Stimulated activated CD8-positive, alpha-beta memory T cell treated with anti-CD3 and anti-CD28 coated beads, Interleukin-15, amount 100 ng/mL, for 1 hour (primary cell): ENCODE data around the gene CAPZA1.

Experiments
- DNase-seq: peaks from one replicate; pipeline ENCODE4 v3.0.0-alpha.2; 2020; ENCODE audit warnings: low read depth

CAPZA1 gene

GRCh38 chr1:112677501-112677900, 57.9 kb downstream of the CAPZA1 start:
- no peak for DNase-seq

- DNase-seq = no peak
These were observed 59.0 kb downstream of the CAPZA1 start for GRCh38 chr1:112678605-112679004.

GRCh38 chr1:112685913-112686312, 66.3 kb downstream of the CAPZA1 start:
- DNase-seq = no peak

GRCh38 chr1:112686417-112686816, 66.8 kb downstream of the CAPZA1 start:
- DNase-seq = no peak

- DNase-seq = no peak
These were observed 67.2 kb downstream of the CAPZA1 start for GRCh38 chr1:112686835-112687234.

- no peak for DNase-seq
These were observed 67.7 kb downstream of the CAPZA1 start for GRCh38 chr1:112687361-112687760.

GRCh38 chr1:112687785-112688496, 68.3 kb downstream of the CAPZA1 start:
- DNase-seq = no peak

GRCh38 chr1:112688781-112689193, 69.2 kb downstream of the CAPZA1 start:
- DNase-seq = no peak

GRCh38 chr1:112689196-112689841, 69.7 kb downstream of the CAPZA1 start:
- DNase-seq = no peak

GRCh38 chr1:112689842-112690237, 70.2 kb downstream of the CAPZA1 start:
- DNase-seq = no peak

- no peak for DNase-seq
These were observed 73.0 kb downstream of the CAPZA1 start for GRCh38 chr1:112692681-112693080.

GRCh38 chr1:112693821-112694220, 74.2 kb downstream of the CAPZA1 start:
- no peak for DNase-seq

GRCh38 chr1:112694363-112694929, 74.8 kb downstream of the CAPZA1 start:
- DNase-seq = no peak

- no peak for DNase-seq
These were observed 75.6 kb downstream of the CAPZA1 start for GRCh38 chr1:112695276-112695675.

- no peak for DNase-seq
These were observed 77.1 kb downstream of the CAPZA1 start for GRCh38 chr1:112696578-112697314.

GRCh38 chr1:112697781-112698201, 78.2 kb downstream of the CAPZA1 start:
- no peak for DNase-seq

- no peak for DNase-seq
These were observed 79.0 kb downstream of the CAPZA1 start for GRCh38 chr1:112698366-112699310.

- DNase-seq = no peak
These were observed 80.0 kb downstream of the CAPZA1 start for GRCh38 chr1:112699425-112700144.

GRCh38 chr1:112700290-112701226, 80.9 kb downstream of the CAPZA1 start:
- peak; percentile 40 for DNase-seq
